GM19328 (cell line): ENCODE results near the gene KCNC3.

Experiments used
- ATAC-seq: cut with Tn5 transposase; IDR thresholded peaks from one replicate; pipeline ENCODE4 v1.9.1; 2021; ENCODE audit warnings: mild to moderate bottlenecking, moderate library complexity; ENCODE audit not compliant: unreplicated experiment

The KCNC3 gene

DNA sequence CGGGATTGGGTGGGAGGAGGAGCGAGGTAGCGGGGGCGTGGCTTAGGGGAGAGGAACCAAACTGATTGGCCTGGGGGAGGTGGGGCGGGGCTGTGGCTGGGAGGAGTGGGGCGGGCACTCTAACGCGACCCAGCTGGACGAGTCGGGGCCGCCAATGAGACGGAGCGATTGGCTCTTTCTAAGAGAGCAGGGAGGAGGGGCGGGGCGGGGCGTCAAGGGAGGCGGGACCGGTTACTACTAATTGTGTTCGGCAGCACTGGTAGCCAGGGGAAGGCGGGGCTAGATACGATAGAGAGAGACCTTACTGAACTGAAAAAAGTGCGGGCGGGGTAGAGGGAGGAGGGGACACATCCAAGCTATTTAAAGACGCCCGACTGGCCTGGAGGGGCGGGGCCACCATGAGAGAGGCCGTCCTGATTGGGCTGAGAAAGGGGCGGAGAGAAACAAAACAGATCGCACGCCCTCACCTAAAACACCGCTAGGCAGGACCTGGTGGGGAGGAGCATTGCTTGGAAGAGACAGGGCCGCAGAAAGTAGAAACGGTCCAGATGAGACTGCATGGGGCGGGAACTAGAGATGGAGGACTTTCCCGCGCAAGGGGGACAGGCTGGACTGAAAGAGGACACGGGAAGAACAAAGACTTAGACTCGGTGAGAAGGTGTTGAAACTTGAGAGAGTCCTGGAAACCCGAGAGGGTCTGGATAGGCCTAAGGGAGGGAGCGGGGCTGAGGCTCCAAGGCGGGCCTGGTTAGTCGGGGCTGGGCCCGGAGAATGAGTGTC, at the start of gene KCNC3:
Gene KCNC3, minus strand, starts transcription at position 232 of the 780 bp plus-strand sequence. CDS start 295 bp downstream, outside the sequence.
- peak; percentile 40 for ATAC-seq

DNA sequence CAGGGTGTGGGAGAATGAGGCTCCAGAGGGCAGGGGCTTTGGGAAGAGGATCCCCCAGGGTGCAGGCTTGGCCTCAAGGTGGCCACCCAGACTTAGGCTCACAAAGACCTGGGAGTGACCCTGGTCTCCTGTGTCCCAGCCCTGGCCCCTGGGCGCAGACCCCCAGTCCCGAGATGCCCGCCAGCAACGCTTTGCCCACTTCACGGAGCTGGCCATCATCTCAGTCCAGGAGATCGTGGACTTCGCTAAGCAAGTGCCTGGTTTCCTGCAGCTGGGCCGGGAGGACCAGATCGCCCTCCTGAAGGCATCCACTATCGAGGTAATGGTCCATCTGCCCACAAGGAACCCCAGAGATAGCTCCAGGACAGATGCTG, 49.7 kb upstream of the KCNC3 start:
- no peak for ATAC-seq

DNA sequence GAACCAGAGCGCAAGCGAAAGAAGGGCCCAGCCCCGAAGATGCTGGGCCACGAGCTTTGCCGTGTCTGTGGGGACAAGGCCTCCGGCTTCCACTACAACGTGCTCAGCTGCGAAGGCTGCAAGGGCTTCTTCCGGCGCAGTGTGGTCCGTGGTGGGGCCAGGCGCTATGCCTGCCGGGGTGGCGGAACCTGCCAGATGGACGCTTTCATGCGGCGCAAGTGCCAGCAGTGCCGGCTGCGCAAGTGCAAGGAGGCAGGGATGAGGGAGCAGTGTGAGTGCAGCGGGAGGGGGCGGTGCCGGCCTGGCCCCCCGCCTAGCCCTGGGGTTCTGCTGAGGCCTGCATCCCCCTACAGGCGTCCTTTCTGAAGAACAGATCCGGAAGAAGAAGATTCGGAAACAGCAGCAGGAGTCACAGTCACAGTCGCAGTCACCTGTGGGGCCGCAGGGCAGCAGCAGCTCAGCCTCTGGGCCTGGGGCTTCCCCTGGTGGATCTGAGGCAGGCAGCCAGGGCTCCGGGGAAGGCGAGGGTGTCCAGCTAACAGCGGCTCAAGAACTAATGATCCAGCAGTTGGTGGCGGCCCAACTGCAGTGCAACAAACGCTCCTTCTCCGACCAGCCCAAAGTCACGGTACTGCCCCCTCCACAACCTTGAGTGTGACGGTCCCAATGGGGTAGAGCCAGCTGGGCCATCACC, 49.1 kb upstream of the KCNC3 start:
- ATAC-seq, result no peak

- ATAC-seq, result no peak
Measured at GRCh38 chr19:50377517-50377916, 48.3 kb upstream of the KCNC3 start.

- ATAC-seq, result peak; percentile 7
Measured at GRCh38 chr19:50377051-50377461, 47.9 kb upstream of the KCNC3 start.

GRCh38 chr19:50376166-50377050, 47.2 kb upstream of the KCNC3 start, which contains the start of gene NR1H2:
Gene NR1H2, plus strand, starts transcription at chr19:50376457. Its CDS starts 1,149 bp downstream, at chr19:50377606.
- peak; percentile 79 for ATAC-seq

DNA sequence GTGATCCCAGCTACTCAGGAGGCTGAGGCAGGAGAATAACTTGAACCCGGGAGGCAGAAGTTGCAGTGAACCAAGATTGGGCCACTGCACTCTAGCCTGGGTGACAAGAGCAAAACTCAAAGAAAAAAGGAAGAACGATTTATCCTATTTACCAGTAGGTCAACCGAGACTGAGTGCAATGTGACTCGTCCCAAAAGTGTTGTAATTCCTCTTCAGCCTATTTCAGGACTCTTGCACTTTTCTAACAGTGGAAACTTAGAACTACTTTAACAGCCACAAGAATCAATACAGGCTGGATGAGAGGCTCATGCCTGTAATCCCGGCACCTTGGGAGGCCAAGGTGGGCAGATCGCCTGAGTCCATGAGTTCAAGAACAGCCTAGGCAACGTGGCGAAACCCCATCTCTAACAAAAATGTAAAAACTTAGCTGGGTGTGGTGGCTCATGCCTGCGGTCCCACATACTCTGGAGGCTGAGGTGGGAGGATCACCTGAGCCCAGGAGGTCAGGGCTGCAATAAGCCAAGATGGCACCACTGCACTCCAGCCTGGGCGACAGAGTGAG, 42.8 kb upstream of the KCNC3 start:
- no peak for ATAC-seq

GRCh38 chr19:50368649-50369570, 39.7 kb upstream of the KCNC3 start:
- ATAC-seq, result no peak

DNA sequence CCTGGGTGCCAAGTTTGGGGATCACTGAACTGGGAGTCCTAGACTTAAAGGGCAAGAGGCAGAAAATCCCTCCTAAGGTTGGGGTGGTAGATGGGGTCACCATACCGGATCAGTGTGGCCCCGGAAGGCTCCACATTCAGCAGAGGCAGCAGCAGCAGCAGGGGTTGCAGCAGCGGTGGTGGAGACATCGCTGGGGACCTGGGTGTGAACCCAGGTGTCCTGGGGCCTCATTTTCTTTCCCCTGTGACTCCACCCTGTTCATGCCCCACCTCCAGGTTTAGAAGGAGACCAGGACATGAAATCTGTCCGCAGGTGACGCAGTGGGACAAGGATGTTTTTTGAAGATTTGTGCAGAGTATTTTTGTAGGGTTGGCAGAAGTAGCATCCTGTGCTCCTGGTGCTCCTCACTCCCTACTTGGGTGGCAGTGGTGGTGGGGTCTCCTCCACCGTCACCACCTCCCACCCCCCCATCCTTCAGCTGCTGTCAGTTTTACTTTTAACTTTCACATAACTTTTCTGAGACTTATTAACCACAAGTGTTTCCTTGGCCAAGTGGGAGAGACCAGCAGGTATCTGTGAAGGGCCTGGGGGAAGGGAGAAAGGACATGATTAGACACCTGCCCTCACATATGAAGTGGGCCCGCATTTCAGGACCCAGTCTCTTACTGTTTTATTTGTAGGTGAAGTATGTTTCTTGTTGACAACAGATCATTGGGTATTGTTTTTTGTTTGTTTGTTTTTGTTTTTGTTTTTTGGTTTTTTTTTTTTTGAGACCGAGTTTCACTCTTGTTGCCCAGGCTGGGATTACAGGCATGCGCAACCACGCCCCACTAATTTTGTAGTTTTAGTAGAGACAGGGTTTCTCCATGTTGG, 36.5 kb upstream of the KCNC3 start, which contains the start of gene NAPSA:
Gene NAPSA, minus strand, starts transcription at position 206 of the 873 bp plus-strand sequence. Its CDS starts 18 bp downstream, at position 188.
- ATAC-seq, result no peak

- ATAC-seq, result no peak
Measured at GRCh38 chr19:50362656-50363424, 33.7 kb upstream of the KCNC3 start.

- no peak for ATAC-seq
Measured at GRCh38 chr19:50362030-50362412, 32.8 kb upstream of the KCNC3 start.

DNA sequence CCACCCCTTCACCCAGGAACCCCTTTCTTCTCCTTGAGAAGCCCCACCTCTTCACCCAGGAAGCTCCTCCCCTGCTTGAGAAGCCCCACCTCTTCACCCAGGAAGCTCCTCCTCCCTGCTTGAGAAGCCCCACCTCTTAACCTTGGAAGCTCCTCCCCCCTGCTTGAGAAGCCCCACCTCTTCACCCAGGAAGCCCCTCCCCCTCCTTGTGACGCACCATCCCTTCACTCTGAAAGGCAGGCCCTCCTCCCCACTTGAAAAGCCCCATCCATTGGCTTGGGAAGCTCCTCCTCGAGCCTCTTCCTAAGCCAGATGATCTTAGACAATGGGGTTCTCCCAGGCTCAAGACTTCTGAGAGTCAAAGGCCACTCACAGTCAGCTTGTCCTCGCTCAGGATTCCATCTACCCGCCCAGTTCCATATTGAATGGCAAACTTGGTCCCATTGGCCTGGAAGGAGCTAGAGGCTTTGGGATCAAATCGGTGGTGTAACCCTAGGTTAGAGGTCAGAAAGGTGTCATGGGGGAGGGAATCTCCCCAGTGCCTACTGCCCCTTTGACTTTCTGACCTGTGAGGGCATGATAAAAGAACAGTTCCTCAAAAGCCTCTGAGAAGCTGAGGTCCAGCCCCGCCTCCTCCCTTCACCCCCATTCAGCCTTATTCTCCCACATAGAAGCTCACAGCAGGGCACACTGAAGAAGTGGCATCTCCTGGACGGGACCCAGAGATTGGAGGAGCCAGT, 32.3 kb upstream of the KCNC3 start:
- ATAC-seq, result no peak

- ATAC-seq, result no peak
Measured at GRCh38 chr19:50359328-50359818, 30.2 kb upstream of the KCNC3 start.

GRCh38 chr19:50358483-50359327, 29.5 kb upstream of the KCNC3 start:
- ATAC-seq, result no peak

DNA sequence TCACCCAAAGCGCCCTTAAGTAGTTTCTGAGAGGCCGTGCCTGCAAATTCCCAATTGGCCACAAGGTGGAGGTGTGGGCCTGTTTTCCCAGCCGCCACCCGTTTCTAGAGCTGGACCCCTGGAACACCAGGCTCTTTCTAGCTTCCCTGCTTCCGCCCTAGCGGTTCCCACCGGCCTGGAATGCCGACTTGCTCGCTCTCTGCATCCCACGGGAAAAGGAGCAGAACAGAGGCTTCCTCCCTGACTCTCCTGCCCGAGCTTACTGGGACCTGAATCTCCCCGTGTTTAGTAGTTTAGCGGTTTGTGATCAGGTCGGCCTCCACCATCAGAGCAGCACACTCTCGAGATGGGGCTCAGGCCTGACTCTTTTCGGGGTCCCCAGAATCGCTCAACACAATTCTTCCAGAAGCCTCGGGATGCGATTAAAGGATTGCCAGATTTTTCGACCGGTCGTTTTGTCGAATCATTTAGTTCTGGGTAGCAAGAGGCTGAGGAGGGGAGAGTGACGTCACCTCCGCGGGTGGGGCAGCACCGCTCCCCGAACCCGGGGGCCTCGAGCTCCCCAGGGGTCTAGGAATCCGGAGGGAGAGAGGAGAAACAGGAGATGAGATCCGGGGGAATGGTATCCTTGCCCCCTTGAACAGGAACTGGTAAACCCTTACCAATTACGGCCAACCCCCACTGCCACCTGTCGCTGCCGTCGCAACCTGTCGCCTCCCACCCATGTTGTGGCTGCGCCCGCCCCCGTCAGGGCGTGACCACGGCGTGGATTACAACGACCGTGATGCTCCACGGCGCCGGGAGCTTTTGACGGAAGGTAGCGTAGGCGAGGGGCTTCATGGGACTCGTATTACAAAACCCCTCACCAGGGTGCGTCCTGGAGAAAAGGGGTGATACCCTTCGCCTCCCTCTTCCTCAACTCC, 28.3 kb upstream of the KCNC3 start:
- no peak for ATAC-seq
